NCI-H1417 (cell line): ENCODE measurements around the gene UBAC1.

Experiments used
- DNase-seq, 3 experiments: peaks; one replicate each; lab custom pipeline; 2025; lab: John Stamatoyannopoulos, UW

The UBAC1 gene

DNA sequence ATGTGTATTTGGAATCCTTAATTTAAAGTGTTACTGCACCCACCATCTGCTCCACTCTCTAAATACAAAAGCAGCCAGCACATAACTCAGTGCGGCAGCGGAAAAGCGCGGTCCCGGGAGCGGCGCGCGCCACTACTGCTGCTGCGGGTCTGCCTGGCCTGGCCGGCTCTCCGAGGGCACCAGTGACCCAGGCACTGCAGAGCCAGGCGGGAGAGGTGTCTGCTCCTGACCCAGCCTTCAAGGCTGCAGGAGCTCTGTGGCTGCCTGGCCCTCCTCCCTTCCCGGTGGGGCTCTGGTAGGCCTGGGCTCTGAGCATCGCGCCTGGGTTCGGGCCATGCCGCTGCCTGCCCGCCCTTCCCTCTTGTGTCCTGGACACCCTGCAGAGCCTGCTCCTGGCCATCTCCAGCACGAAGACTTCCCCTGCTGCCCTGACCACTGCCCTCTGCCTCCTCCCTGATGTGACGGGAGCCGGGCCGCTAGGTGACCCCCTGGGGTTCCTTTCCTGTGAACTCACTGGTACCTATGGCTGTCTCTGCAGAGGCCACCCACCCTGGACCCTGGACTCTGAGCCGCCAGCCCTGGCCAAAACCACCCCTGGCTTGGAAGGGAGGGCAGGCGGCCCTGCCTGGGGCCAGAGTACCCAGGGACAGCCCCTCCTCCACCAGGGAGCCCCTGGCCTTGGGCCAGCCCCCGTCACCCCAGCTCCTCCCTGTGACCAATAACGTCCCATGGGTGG, 32.8 kb upstream of the UBAC1 start:
- DNase-seq = peak in 2 of 3 experiments; percentile 12 to 46

DNA sequence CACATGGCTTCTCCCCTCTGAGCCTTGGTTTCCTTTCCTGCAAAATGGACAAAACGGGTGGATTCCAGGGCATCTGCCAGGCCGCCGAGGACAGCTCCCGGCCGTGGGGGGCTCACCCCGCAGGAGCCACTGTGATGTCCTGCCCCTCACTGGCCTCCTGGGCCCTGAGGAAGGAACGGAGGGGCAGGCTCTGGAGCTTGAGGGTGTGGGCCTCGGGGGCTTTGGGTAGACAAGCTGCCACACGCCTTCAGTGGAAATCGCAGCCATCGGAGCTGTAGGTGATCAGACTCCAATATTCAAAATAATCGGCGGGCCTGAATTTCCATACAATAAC, 32.2 kb upstream of the UBAC1 start:
- DNase-seq = no peak

DNA sequence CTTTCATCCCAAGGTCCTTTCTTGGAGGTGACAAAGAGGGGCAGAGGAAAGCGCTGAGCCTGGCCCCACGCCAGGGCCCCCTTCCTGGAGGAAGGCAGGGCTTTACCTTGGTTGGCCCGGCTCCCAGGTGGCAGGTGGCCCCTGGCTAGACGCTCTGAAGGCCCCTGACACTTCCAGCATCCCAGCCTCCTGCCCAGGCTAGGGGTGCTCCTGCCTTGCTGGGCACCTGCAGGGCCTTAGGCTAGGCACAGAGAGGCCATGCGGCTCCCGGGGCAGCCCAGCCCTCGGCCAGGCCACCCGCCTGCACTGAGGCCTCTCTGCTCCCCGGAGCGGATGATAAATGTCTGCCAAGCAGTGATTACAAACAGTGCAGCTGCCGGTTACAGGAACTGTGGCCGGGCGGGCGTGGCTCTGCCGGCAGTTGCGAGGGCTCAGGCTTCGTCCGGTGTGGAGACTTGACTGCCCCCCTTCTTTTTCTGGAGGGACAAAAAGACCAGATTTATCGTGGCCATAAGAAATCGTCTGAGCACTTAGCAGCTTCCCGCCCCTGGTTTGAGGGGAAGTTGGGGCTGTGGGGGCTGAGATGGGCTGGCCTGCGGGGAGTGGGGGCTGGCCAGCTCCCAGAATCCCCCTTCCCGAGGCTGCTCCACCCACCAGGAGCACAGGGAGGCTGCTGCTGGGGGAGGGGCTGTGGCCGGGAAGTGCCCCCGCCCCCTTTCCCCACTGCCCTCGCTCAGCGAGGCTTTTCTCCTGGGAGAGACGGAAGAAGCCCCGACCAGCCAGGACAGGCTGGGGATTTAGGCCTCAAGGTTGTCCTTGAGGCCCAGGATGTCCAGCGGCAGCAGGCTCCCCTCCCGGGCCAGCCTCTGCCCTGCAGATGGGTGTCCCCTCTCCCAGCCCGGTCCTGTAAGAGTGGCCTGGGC, 31.6 kb upstream of the UBAC1 start:
- peak; percentile 49 to 89 (median 79) for DNase-seq

DNA sequence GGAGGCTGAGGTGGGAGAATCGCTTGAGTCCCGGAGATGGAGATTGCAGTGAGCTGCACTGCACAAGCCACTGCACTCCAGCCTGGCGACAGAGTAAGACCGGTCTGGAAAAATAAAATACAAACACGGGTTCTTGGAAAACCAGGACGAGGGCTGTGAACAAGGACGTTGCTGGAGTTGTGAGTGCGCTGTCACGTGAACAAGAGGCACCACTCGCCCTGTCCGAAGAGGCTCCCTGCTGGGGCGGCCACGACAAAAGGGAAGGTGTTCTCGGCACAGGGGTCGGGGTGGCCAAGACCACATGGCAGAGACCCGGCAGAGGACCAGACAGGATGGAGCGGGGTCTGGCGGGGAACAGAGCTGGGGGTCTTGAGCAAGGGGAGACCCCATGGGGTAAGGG, 30.6 kb upstream of the UBAC1 start:
- peak in 2 of 3 experiments; percentile 28 to 41 for DNase-seq

DNA sequence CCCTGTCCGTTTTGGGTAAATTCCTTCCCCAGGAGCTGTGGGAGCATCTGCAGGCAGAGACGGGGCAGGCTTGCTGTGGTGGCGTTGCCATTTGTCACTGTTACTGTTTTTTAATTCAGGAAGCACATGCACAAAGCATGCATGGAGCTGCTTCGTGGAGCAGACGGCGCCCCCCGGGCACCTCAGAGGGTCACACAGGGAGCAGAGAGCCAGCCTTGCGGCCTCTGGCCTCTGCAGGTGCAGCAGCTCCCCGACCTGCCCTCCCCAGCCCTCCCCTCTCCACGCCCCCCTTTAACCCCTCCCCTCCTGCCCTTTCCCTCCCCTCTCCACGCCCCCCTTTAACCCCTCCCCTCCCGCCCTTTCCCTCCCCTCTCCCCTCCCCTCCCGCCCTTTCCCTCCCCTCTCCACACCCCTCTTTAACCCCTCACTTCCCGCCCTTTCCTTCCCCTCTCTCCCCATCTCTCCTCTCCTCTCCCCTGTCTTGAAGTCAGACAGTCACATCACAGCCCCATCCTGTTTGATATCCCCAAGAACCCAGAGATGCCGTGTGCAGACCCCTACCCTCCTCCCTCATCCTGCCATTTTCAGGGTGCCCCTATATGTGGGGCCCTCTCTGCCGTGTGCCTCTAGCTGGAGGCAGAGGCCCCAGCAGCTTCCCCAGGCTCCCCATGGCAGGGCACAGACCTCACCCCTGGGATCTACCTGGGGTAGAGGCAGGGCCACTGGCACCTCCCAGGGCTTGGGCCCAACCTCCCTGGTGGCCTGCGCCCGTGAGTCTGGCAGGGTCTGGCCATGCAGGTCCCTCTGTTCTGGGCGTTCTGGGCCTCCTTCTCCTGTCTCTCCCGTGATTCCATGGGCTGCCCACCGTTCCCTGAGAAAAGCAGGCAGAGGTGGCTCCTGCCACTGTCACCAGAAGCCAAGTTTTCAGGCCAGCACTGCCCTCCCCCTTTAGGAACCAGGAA, 29.6 kb upstream of the UBAC1 start:
- DNase-seq = peak; percentile 54 to 87 (median 83)

DNA sequence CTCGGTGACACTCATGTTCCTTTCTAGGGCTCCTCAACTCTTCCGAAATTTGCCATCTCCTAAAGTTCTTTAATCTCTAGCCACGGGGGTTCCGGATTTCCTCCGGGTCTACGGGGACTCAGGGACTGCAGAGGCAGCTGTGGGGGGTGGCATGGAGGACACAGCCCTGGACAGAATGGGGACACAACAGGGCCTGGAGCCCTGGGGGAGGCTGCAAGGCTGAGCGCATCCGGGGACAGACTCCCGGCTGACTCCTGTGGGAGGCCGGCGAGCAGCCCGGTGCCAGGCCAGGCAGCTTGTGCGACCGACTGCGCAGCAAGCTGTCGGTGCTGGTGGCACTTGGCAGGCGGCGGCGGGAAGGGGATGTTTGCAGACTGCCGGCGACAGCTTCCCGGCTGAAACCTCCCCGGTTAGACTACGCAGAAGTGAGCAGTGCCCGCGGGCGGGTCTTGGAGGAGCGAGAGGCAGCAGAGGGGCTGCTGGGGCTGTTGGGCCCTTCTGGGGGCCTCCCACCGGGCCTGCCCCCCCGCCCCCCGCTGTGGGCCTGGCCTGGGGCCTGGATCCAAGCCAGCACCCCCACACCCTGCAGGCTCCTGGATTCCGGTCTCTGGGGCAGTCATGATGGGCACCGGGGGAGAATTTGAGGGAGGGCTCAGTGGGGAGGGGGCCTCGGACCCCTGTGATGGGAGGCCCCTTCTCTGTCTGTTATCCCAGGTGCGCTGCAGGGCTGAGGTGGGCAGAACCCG, 28.7 kb upstream of the UBAC1 start:
- peak; percentile 5 to 83 (median 73) for DNase-seq

DNA sequence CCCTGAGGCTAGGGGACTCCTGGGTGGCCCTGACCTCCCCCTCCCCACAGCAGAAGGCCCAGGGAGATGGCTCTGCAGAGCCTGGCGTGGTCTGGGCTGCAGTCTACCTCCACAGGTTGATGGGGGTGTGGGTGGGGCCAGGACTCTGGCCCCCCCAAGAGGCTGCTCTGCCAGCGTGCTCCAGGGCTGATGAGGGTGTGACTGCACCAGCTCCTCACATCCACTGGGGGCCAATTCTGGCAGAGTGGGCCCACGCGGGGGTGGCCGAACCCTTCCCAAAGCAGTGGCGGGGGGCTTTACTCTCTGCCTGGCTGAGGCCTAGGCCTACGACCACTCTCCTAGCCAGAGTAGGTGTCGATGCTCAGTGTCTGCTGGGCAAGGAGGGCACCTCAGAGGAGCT, 28.0 kb upstream of the UBAC1 start:
- DNase-seq = no peak

DNA sequence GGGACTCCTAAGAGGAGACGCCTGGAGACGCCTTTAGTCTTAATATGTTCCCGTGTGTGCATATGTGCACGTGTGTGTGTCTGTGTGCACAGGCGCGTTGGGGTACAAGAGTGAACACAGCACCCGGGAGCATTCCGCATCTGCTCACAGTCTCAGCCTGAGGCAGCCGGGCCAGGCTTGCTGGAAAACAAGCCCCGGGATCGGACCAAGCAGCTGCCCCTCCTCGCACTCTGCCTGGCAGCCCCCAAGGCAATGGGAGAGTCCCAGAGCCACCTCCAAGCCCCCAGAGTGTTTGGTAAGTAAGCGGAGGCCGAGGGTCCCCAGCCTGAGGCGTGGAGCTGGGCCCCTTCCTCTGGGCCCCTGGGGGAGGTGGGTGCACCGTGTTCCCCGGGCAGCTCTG, 27.3 kb upstream of the UBAC1 start:
- DNase-seq = no peak

DNA sequence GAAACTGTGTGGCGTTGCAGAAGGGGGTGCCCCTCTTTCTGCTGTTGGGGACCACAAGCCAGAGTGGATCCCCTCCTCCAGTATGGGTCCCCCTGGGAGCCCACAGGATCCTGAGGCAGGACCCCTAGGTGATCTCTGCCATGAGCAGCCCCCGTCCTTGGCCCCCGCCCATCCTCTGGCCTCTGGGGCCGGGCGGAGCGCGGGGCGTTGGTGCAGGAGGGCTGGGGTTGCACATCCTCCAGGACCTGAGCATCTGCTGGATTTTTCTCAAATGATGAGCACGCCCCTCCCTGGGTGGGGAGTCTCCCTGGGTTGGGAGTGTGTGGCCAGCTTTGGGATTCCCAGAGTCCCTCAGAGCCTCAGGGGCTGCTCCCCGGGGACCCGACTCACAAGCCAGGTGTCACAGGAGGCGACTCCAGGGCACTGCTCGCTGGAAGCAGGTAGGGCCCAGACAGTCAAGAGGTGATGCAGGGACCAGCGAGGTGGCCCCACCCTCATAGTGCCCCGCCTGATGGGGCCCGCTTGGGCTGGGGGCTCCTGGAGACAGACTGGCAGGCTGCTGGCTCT, 26.7 kb upstream of the UBAC1 start:
- DNase-seq = no peak

DNA sequence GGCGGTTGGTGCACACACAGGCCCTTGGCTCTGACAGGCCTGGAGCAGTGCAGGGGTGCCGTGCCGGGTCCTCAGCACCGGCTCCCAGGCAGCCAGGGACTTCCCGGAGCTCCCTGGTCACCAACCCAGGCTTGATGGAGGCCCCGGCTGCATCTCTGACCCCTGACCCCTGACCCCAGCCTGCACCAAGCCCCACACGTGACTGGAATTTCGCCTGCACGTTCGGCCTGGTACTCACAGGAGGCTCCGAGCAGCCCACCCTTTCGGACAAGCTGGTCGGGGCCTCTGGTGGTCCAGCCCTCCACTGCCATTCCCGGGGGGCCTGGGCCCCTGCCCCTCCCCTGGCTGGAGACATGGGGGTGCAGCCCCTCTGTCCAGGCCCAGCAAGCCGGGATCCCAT, 25.4 kb upstream of the UBAC1 start:
- DNase-seq = no peak

DNA sequence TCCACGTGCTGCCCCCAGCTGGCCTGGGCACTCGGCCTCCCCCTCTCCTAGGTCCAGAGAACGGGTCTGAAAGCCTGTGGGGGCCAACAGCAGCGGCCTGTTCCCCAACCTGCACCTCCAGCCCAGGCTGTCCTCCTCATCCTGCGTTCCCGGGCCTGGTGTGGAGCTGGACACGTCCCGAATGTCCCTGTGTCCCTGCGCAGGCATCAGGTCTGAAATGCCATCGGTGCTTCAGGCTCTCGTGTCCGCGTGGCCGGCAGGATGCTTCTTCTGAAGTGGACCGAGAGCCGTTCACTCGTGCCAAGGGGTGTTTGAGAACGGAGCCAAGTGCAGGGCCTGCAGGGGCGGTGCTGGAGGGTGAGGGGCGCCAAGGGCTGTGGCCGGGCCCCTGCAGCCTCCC, 24.7 kb upstream of the UBAC1 start:
- no peak for DNase-seq

DNA sequence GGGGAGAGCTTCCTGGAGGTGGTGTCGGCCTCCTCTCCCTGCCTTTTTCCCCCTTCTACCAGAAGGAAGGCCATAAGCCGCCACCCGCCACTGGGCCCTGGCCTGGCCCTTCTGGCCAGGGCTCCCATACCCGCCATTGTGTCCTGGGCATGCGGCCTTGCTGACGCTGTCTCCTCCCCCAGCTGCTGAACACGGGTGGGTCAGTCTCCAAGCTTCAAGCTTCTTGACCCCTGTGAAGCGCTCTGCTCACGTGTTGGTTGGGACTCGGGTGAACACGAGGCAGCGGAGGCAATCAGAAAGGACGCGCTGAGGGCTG, 24.2 kb upstream of the UBAC1 start:
- no peak for DNase-seq

DNA sequence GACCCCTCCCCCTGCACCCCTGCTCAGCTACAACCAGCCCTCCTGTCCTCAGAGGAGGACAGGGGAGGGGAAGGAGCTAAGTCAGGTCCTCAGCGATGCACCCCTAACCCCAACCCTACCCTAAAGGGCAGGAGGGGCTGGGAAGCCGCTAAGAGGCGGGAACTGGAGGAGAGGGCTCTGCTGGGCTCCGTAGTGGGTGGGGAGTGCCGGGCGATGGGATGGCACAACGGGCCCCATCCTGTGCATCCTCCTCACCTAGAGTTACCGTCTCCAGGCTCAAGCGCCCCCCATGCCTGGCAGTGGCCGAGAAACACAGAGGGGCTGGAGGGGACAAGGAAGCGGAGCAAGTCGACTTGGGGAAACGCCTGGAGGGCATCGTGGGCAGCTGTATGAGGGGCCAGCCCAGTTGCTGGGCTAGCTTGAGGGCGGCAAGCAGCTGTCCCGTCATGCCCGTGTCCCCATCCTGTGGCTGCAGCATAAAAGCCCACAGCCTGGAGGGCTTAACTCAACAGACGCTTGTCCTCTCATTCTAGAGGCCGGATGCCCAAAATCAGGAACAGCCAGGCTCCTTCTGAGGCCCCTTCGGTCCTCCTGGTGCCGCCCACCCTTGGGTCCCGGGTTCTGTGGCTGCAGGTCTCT, 23.0 kb upstream of the UBAC1 start:
- no peak for DNase-seq

DNA sequence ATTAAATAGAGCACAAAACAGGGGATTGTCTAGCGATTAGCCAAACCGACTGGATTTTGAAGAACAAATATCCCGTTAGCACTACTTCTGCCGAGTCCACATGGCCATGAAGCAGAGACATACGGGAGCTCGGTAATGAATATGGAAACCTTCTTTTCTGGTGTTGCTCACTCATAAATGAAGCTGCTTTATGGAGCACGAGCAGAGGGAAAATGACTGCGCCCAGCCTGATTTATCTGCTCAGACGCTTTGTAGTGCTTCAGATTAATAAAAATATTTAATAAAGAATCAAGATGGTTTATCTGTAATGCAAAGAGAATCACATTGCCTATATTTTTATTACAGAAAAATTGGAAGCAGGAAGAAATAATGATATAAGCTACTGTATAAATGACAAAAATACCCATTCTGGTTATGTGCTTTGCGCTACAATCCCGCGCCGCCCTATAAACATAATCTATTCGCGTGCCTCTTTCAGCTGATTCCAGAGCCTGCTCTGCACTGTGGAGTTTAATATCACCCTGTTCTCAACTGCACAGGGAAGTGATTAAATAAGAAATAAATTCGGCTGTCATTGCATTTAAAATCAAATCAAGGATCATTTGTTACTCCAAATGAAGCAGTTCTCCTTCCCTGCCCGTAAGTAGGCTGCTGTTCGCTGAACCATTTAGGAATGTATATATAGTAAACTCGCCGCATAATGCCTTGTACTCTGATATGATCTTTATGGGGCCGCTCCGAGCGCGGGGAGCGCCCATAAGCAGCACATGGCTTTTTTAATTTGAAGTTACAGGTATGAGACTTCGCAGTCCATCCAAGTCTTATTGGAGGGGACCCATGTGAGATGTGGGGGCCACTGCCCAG, 22.3 kb upstream of the UBAC1 start:
- DNase-seq = no peak

DNA sequence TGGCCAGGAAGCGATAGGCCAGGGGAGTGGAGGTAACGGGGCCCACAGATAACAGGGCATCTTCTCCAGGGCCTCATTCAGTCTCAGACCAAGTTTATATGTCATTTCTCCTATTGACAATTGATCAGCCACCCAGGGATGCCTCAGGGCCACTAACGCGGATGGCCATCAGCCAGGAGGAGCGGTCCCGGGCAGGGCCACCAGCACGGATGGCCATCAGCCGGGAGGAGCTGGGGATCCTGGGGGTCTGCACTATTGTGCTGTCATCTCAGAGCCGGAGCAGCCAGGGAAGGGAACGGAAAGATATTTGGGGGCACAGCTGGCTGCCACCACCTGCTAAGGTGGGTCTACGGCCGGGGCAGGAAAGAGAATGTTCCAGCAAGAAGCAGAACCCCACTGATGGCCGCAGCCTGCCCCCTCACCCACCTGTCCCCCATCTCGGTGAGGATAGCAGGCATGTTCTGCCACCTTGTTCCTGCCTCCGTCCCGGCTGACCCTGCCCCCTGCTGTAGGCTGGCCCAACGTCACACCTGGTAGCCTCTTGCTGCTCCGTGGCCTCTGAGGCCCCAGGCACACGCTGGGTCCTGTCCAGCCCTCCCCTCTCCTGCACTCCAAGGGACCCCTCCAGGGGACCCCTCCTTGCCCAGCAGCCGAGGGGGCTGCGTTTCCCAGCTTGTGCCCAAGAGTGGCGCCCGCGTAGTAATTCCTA, 21.5 kb upstream of the UBAC1 start:
- no peak for DNase-seq

DNA sequence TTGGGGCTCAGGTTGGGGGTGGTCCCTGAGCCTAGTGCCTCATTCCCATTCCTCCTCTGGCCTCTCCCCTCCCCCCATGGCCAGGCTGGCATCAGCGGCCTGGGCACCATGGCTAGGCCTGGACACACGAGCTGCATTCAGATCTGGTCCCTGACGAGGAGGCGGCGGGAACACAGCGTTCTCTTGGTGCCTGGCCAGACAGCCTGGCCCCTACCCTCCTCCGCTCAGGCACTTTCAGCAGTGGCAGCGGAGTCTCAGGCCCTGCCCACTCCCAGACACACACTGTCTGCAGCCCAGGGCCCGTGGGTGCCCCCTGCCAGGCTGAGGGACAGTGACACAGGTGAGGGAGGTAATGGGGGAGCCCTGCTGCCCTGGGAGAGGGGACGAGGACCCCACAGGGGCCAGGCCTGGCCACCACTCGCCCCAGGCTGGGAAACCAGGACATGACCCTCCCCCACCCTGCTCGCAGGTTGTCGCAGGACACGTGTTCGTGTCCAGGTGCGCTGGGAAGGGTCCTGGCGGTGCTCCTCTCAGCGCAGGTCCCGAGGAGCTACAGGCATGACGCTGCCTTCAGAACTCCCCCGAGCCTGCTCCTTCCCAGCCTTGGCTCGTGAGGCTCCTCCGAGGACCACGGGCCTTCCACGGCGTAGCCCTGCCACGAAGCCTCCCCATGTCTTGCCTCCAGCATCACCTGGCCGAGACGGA, 19.9 kb upstream of the UBAC1 start:
- no peak for DNase-seq

DNA sequence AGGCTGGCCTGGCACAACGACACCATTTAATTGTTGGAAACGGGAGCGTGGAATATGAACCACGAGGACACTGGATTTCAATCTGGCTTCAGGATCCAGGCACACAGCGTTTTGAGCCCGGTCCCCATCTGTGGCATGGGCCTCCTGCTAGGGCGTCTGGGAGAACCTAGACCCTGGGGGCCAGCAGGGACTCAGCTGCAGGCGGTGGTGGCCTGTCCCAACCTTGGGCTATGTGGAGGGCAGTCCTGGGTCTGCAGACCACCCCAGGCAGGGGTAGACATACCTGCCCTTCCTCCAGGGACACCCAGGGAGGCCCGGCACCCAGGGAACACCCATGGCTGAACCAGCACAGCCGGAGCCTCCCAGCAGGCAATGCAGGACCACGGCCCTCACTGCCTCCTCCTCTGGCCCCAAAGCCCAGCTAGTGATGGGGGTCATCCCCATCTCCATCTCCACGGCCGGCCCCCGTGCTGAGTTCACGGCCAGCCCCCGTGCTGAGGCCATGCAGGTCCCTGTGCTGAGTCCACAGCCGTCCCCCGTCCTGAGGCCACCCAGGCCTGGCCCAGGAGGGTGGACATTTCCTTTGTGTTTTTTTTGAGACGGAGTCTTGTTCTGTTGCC, 18.5 kb upstream of the UBAC1 start:
- no peak for DNase-seq
